HepG2 (cell line): ENCODE measurements around the gene GABRG3.

Experiments used
- CTCF ChIP-seq: sonication (generic); formaldehyde crosslinking; IDR thresholded peaks from 2 replicates; pipeline ENCODE4 v1.5.0; 2020; ENCODE audit warnings: mild to moderate bottlenecking, missing genetic modification reagents, moderate library complexity
- LCORL ChIP-seq, 2 experiments: fragments of 450-650 bp in 1 of 2; sonication (generic) in 1 of 2; formaldehyde crosslinking in 1 of 2; IDR thresholded peaks; 2 replicates each; pipeline versions ENCODE4 v1.5.0 to v1.6.1; 2017 to 2020; ENCODE audit warnings: antibody characterized with exemption in 1 of 2, missing genetic modification reagents in 1 of 2
- RBM39 ChIP-seq: fragments of 200-400 bp; formaldehyde crosslinking; IDR thresholded peaks from one replicate; pipeline ENCODE4 v1.6.1; 2018; ENCODE audit warnings: antibody characterized with exemption, mild to moderate bottlenecking, low read depth, low read length; ENCODE audit not compliant: poor library complexity, severe bottlenecking

GRCh38 chr15:27550635-27551034 is 579.7 kb downstream of the GABRG3 start:
- TF ChIP-seq LCORL (IDR thresholded peaks at IDR 0.05) (no peak), LCORL (CRISPR knock-in tag; IDR thresholded peaks at IDR 0.05) (no peak), CTCF (CRISPR knock-in tag) (no peak), RBM39 (no peak)
